CD4-positive, alpha-beta T cell treated with Interleukin-15 for 1 hour (primary cell): ENCODE data around the gene KIAA1210.
"Not testable (repeated sequence)": the region's sequence is repeated elsewhere in the genome, so short reads cannot be mapped to it uniquely, and the experiment has no call there.

ENCODE experiments used
- DNase-seq: peaks from one replicate; pipeline ENCODE4 v3.0.0-alpha.2; 2020

The KIAA1210 gene

DNA sequence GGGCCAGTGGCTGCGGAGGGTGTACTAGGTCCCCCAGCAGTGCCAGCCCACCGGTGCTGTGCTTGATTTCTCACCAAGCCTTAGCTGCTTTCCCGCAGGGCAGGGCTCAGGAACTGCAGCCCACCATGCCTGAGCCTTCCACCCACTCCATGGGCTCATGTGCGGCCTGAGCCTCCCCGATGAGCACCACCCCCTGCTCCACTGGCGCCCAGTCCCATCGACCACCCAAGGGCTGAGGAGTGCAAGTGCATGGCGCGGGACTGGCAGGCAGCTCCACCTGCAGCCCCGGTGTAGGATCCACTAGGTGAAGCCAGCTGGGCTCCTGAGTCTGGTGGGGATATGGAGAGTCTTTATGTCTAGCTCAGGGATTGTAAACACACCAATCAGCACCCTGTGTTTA lies 98.0 kb downstream of the KIAA1210 start:
- not testable (repeated sequence) for DNase-seq

DNA sequence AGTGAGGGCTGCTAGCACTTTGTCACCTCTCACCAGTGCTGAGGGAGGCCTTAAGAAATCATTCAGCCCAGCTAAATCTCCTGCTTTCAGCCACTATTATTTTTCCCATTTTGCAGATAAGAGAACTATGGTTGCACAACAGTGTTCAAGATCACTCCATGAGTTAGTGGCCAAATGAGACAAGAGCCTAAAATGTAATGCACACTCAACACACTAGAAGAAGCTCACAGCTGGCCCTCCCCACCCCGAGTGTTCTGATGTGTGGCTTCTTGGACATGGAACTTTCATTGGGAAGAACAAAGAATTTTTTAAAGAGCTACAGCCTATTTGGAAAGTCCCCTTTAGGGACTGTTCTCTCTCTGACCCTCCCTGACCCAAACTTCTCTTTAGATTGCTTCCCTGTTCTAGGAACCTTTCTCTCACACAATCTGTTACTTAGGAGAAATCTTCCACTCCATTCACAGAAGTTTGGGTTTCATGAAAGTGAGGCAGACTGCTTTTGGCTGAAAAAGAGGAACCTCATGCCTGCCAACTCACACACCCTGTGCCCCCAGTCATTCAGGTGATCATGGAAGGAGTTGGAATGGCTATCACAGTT lies 98.8 kb downstream of the KIAA1210 start:
- no peak for DNase-seq
